ENCODE results near the gene TGFB3.

GRCh38 chr14:75910048-75910447, 71.7 kb downstream of the TGFB3 start:
- no peak for TF ChIP-seq CTCF (conservative IDR thresholded peaks at IDR 0.05; ENCODE audit: low read depth, low read length)
- TF ChIP-seq EZH2 (IDR thresholded peaks at IDR 0.05; ENCODE audit: borderline replicate concordance, low read depth, low read length, poor library complexity, severe bottlenecking) = no peak
